GM23338 (cell line): ENCODE results near the gene COQ10A. TPM values are rescaled to one million over a fixed set of nuclear protein-coding genes. Genes with fewer than 3 reads are reported as not detected.

ENCODE experiments used
- ATAC-seq: fragments of 200-7000 bp; cut with Tn5 transposase; 3 replicates; pipeline ENCODE4 v1.9.1; 2020
- DNase-seq: peaks from one replicate; pipeline ENCODE4 v3.0.0-alpha.2; 2015; ENCODE audit warnings: low spot score
- H2AFZ ChIP-seq: fragments of 200-600 bp; sonication (generic); 2 replicates; pipeline ENCODE4 v1.8.0; 2016; ENCODE audit warnings: antibody characterized with exemption, mild to moderate bottlenecking, moderate library complexity
- H3F3A ChIP-seq: fragments of 200-600 bp; sonication (generic); replicated peaks from 2 replicates; pipeline ENCODE4 v1.8.0; 2017; ENCODE audit warnings: antibody characterized with exemption, mixed run types, low read depth
- H3K27ac ChIP-seq: fragments of 200-600 bp; sonication (generic); 2 replicates; pipeline ENCODE4 v1.6.1; 2016; ENCODE audit warnings: low read depth
- H3K27me3 ChIP-seq: fragments of 200-600 bp; sonication (generic); 2 replicates; pipeline ENCODE4 v1.8.0; 2016; ENCODE audit warnings: mild to moderate bottlenecking, mixed run types, moderate library complexity; ENCODE audit not compliant: insufficient read depth
- H3K36me3 ChIP-seq: fragments of 200-600 bp; sonication (generic); 2 replicates; pipeline ENCODE4 v1.8.0; 2016; ENCODE audit warnings: mild to moderate bottlenecking; ENCODE audit not compliant: insufficient read depth
- H3K4me1 ChIP-seq: fragments of 200-600 bp; sonication (generic); 2 replicates; pipeline ENCODE4 v1.8.0; 2016; ENCODE audit warnings: mild to moderate bottlenecking, moderate library complexity; ENCODE audit not compliant: insufficient read depth
- H3K4me2 ChIP-seq: fragments of 200-600 bp; sonication (generic); 2 replicates; pipeline ENCODE4 v1.7.1; 2017; ENCODE audit warnings: mixed run types
- H3K4me3 ChIP-seq: fragments of 200-600 bp; sonication (generic); 2 replicates; pipeline ENCODE4 v1.6.1; 2016; ENCODE audit warnings: mixed run types
- H3K79me2 ChIP-seq: fragments of 200-600 bp; sonication (generic); replicated peaks from 2 replicates; pipeline ENCODE4 v1.8.0; 2017; ENCODE audit warnings: mild to moderate bottlenecking; ENCODE audit not compliant: insufficient read depth
- H3K9me2 ChIP-seq: fragments of 200-600 bp; sonication (generic); 2 replicates; pipeline ENCODE4 v1.8.0; 2017; ENCODE audit not compliant: insufficient read depth
- H4K20me1 ChIP-seq: fragments of 200-600 bp; sonication (generic); replicated peaks from 2 replicates; pipeline ENCODE4 v1.8.0; 2017; ENCODE audit warnings: mild to moderate bottlenecking; ENCODE audit not compliant: insufficient read depth
- H3K27ac Mint-ChIP-seq: 2 replicates; pipeline ENCODE4 v1.8.0; 2020; ENCODE audit warnings: inconsistent platforms, mild to moderate bottlenecking, moderate library complexity, mixed read lengths
- H3K27me3 Mint-ChIP-seq: 3 replicates; pipeline ENCODE4 v1.8.0; 2022; ENCODE audit warnings: low read depth, mild to moderate bottlenecking, moderate library complexity, mixed read lengths, inconsistent platforms; ENCODE audit not compliant: insufficient read depth, poor library complexity
- H3K36me3 Mint-ChIP-seq: 3 replicates; pipeline ENCODE4 v1.8.0; 2021; ENCODE audit warnings: low read depth, mild to moderate bottlenecking, inconsistent platforms, moderate library complexity, mixed read lengths
- H3K4me1 Mint-ChIP-seq: 3 replicates; pipeline ENCODE4 v1.8.0; 2020; ENCODE audit warnings: mild to moderate bottlenecking, inconsistent platforms, mixed read lengths
- H3K4me3 Mint-ChIP-seq: 3 replicates; pipeline ENCODE4 v1.8.0; 2021; ENCODE audit warnings: moderate library complexity, mild to moderate bottlenecking, inconsistent platforms, mixed read lengths
- H3K9me3 Mint-ChIP-seq: 3 replicates; pipeline ENCODE4 v1.8.0; 2020; ENCODE audit warnings: moderate library complexity, mild to moderate bottlenecking, inconsistent platforms, mixed read lengths
- CREB1 ChIP-seq: fragments of 250-450 bp; sonication (Bioruptor Pico); IDR thresholded peaks from 2 replicates; pipeline ENCODE4 v1.5.0; 2020; ENCODE audit warnings: low read depth, mild to moderate bottlenecking, moderate library complexity
- CTCF ChIP-seq, 2 experiments: fragments of 200-600 bp in 1 of 2; sonication (generic) in 1 of 2; conservative IDR thresholded peaks; 2 replicates each; pipeline versions ENCODE4 v1.5.1 to v1.6.1; 2016 to 2017; ENCODE audit warnings: antibody characterized with exemption in 2 of 2, low read depth in 2 of 2, mild to moderate bottlenecking in 2 of 2, moderate library complexity in 1 of 2
- ETS1 ChIP-seq: IDR thresholded peaks from 2 replicates; pipeline ENCODE4 v1.6.1; 2016; ENCODE audit warnings: antibody characterized with exemption
- JUNB ChIP-seq: IDR thresholded peaks from one replicate; pipeline ENCODE4 v1.6.1; 2016; ENCODE audit warnings: antibody characterized with exemption; ENCODE audit not compliant: unreplicated experiment
- NANOG ChIP-seq: IDR thresholded peaks from 2 replicates; pipeline ENCODE4 v1.6.1; 2016; ENCODE audit warnings: antibody characterized with exemption, borderline replicate concordance
- POLR2AphosphoS5 ChIP-seq: IDR thresholded peaks from 2 replicates; pipeline ENCODE4 v1.6.1; 2016; ENCODE audit warnings: antibody characterized with exemption, low read depth
- ZNF114 ChIP-seq: fragments of 250-450 bp; sonication (Bioruptor Pico); IDR thresholded peaks from 2 replicates; pipeline ENCODE4 v1.5.0; 2020; ENCODE audit warnings: mild to moderate bottlenecking, moderate library complexity
- ZNF331 ChIP-seq: fragments of 250-450 bp; sonication (Bioruptor Pico); IDR thresholded peaks from 2 replicates; pipeline ENCODE4 v1.5.0; 2020; ENCODE audit warnings: low read depth, mild to moderate bottlenecking, moderate library complexity
- ZNF462 ChIP-seq: fragments of 250-450 bp; sonication (Bioruptor Pico); IDR thresholded peaks from 2 replicates; pipeline ENCODE4 v1.5.0; 2020; ENCODE audit warnings: mild to moderate bottlenecking, moderate library complexity
- polyA plus RNA-seq: library from polyadenylated mRNA; unstranded; fragments of >200 nt; fragmentation: Nextera tagmentation; extraction: Ambion mirVana; gene quantifications from 2 replicates; pipeline ENCODE4 v1.2.1, GENCODE V29; 2016
- total RNA-seq: library from RNA; depleted of rRNA; stranded (reverse); fragments of >200 nt; shearing (Covaris generic); gene quantifications from 2 replicates; pipeline ENCODE4 v1.2.3, GENCODE V29; 2014

Gene COQ10A
- total and polyA plus RNA-seq, 2 experiments from 2014 or later: 12.8 to 15.2 TPM

- no peaks in the 10 kb centered on the region for H3K9me3 Mint-ChIP-seq
- Histone ChIP-seq H3F3A (peaks cover 18% of the 10 kb centered on the region), H3K4me2 (no peak overlapping the region), H3K4me1 (peaks cover 13% of the 10 kb centered on the region), H3K27ac (no peak overlapping the region), H3K9me2 (no peaks in the 10 kb centered on the region), H2AFZ (no peak overlapping the region), H3K36me3 (peaks cover 51% of the 10 kb centered on the region), H3K79me2 (no peaks in the 10 kb centered on the region), H4K20me1 (peaks cover 8% of the 10 kb centered on the region), H3K4me3 (no peak overlapping the region), H3K27me3 (no peaks in the 10 kb centered on the region)
- ATAC-seq: no peak
- peaks cover 70% of the 10 kb centered on the region for H3K36me3 Mint-ChIP-seq
- H3K27me3 Mint-ChIP-seq: peaks cover 4% of the 10 kb centered on the region
- TF ChIP-seq NANOG (no peak), CREB1 (no peak), JUNB (no peak), ETS1 (no peak), ZNF331 (no peak)
- H3K4me1 Mint-ChIP-seq: peaks cover 9% of the 10 kb centered on the region
- no peak overlapping the region for H3K4me3 Mint-ChIP-seq
- H3K27ac Mint-ChIP-seq: no peak overlapping the region
- DNase-seq: no peak
Measured at GRCh38 chr12:56282030-56282429, 15.3 kb downstream of the COQ10A start.

- no peak for ATAC-seq
- peaks cover 13% of the 10 kb centered on the region for H3K4me1 ChIP-seq
- TF ChIP-seq POLR2AphosphoS5 (no peak), CTCF (conservative IDR thresholded peaks at IDR 0.05; ENCODE audit: low read depth in 2 of 2) (no peak), ZNF114 (CRISPR knock-in tag) (no peak), ETS1 (no peak), ZNF331 (no peak), CREB1 (no peak), NANOG (no peak), JUNB (no peak), ZNF462 (CRISPR knock-in tag) (no peak)
Measured at GRCh38 chr12:56282579-56282978, 15.8 kb downstream of the COQ10A start.

More at GRCh38 chr12:56282579-56282978, 15.8 kb downstream of the COQ10A start:
- peaks cover 9% of the 10 kb centered on the region for H3K4me1 Mint-ChIP-seq
- H3K27me3 Mint-ChIP-seq: peaks cover 4% of the 10 kb centered on the region
- Histone ChIP-seq H3K79me2 (peaks cover 2% of the 10 kb centered on the region), H3K27me3 (no peaks in the 10 kb centered on the region), H4K20me1 (peaks cover 8% of the 10 kb centered on the region), H3F3A (peaks cover 19% of the 10 kb centered on the region), H3K27ac (no peak overlapping the region), H3K9me2 (no peaks in the 10 kb centered on the region), H3K4me2 (no peak overlapping the region), H2AFZ (no peak overlapping the region), H3K4me3 (no peak overlapping the region), H3K36me3 (peaks cover 51% of the 10 kb centered on the region)
- no peak for DNase-seq
- H3K9me3 Mint-ChIP-seq: no peaks in the 10 kb centered on the region
- peaks cover 70% of the 10 kb centered on the region for H3K36me3 Mint-ChIP-seq
- no peak overlapping the region for H3K4me3 Mint-ChIP-seq
- no peak overlapping the region for H3K27ac Mint-ChIP-seq
